ENCODE measurements around the gene ATIC.
"Not testable (repeated sequence)": the region's sequence is repeated elsewhere in the genome, so short reads cannot be mapped to it uniquely, and the experiment has no call there.

ATIC gene

GRCh38 chr2:215358891-215359575 is 47.2 kb downstream of the ATIC start:
- H3K4me3 ChIP-seq (ENCODE audit: low read length in 2 of 2): no peak overlapping the region
- H3K27ac ChIP-seq (ENCODE audit: low read depth in 2 of 2, low read length in 2 of 2): no peak overlapping the region
- H3K27me3 ChIP-seq (ENCODE audit: control insufficient read depth in 2 of 2, insufficient read depth in 2 of 2, low read length in 2 of 2): no peaks in the 10 kb centered on the region
- H3K9me3 ChIP-seq (ENCODE audit: control insufficient read depth in 2 of 2, low read length in 2 of 2): no peaks in the 10 kb centered on the region
- peaks cover 9 to 11% of the 10 kb centered on the region in 2 donors for H3K36me3 ChIP-seq (ENCODE audit: control insufficient read depth in 2 of 2, insufficient read depth in 2 of 2, low read length in 2 of 2)
- H3K4me1 ChIP-seq (ENCODE audit: control insufficient read depth in 2 of 2, insufficient read depth in 2 of 2, low read length in 2 of 2): no peaks in the 10 kb centered on the region
- H3K9ac ChIP-seq (ENCODE audit: low read depth in 1 of 2, low read length in 2 of 2): no peak overlapping the region

DNA sequence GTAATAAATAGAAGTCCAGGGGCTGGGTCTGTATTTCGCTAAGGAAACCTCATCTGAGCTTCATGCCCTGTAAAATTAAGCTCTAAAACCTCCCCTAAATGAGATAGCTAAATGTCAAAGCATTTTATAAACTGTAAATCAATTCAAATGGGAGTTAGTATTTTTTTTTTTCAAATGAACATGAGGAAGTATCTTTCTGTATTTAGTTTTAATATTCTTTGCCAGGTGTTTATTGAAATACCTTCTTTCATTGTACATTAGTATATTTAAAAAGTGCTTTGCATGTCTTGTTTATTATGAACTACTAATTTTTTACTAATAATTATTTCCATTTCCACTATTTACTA is 47.7 kb downstream of the ATIC start:
- Histone ChIP-seq H3K9me3 (ENCODE audit: control insufficient read depth in 2 of 2, low read length in 2 of 2) (no peaks in the 10 kb centered on the region), H3K4me1 (ENCODE audit: control insufficient read depth in 2 of 2, insufficient read depth in 2 of 2, low read length in 2 of 2) (no peaks in the 10 kb centered on the region), H3K27me3 (ENCODE audit: control insufficient read depth in 2 of 2, insufficient read depth in 2 of 2, low read length in 2 of 2) (no peaks in the 10 kb centered on the region), H3K36me3 (ENCODE audit: control insufficient read depth in 2 of 2, insufficient read depth in 2 of 2, low read length in 2 of 2) (peaks cover 10 to 16% of the 10 kb centered on the region in 2 donors), H3K27ac (ENCODE audit: low read depth in 2 of 2, low read length in 2 of 2) (no peak overlapping the region), H3K9ac (ENCODE audit: low read depth in 1 of 2, low read length in 2 of 2) (no peak overlapping the region), H3K4me3 (ENCODE audit: low read length in 2 of 2) (no peak overlapping the region)

DNA sequence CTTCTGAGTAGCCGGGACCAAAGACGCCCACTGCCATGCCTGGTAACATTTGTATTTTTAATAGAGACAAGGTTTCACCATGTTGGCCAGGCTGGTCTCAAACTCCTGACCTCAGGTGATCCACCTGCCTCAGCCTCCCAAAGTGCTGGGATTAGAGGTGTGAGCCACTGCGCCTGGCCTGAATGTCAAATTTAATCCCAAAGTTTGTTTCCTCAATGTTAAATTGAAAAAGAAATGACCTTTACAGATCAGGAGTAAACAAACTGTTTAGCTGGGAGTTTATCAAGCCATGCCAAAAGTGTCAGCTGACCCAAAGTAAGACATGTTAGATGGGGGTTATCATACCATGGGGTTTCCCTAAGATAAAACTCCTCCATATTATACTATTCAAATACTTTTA is 48.2 kb downstream of the ATIC start:
- not testable (repeated sequence) for H3K9me3 ChIP-seq (ENCODE audit: control insufficient read depth in 2 of 2, low read length in 2 of 2); H3K9ac ChIP-seq (ENCODE audit: low read depth in 1 of 2, low read length in 2 of 2)
- peaks cover 12 to 20% of the 10 kb centered on the region in 2 donors for H3K36me3 ChIP-seq (ENCODE audit: control insufficient read depth in 2 of 2, insufficient read depth in 2 of 2, low read length in 2 of 2)

DNA sequence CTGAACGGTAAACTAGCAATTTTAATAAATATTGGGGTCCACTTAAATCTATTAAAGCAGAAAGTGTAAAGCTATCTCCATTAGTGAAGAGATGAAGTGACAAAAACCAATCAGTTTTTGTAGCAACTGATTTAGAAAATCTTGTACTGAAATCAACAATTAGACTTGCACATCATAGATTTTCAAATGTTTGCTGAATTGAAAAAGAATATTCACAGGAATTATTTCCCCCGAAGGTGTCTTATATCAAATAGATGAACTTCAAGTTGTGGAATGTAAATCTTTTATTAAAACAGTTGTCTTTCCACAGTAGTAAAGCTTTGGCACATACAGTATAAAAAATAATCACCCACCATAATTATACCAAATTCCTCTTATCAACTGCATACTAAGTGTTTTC is 48.7 kb downstream of the ATIC start:
- Histone ChIP-seq H3K36me3 (ENCODE audit: control insufficient read depth in 2 of 2, insufficient read depth in 2 of 2, low read length in 2 of 2) (peaks cover 11 to 22% of the 10 kb centered on the region in 2 donors), H3K9ac (ENCODE audit: low read depth in 1 of 2, low read length in 2 of 2) (no peak overlapping the region)

More for the DNA sequence above, 48.2 kb downstream of the ATIC start:
- not testable (repeated sequence) for H3K27ac ChIP-seq (ENCODE audit: low read depth in 2 of 2, low read length in 2 of 2); H3K4me1 ChIP-seq (ENCODE audit: control insufficient read depth in 2 of 2, insufficient read depth in 2 of 2, low read length in 2 of 2); H3K4me3 ChIP-seq (ENCODE audit: low read length in 2 of 2); H3K27me3 ChIP-seq (ENCODE audit: control insufficient read depth in 2 of 2, insufficient read depth in 2 of 2, low read length in 2 of 2)

DNA sequence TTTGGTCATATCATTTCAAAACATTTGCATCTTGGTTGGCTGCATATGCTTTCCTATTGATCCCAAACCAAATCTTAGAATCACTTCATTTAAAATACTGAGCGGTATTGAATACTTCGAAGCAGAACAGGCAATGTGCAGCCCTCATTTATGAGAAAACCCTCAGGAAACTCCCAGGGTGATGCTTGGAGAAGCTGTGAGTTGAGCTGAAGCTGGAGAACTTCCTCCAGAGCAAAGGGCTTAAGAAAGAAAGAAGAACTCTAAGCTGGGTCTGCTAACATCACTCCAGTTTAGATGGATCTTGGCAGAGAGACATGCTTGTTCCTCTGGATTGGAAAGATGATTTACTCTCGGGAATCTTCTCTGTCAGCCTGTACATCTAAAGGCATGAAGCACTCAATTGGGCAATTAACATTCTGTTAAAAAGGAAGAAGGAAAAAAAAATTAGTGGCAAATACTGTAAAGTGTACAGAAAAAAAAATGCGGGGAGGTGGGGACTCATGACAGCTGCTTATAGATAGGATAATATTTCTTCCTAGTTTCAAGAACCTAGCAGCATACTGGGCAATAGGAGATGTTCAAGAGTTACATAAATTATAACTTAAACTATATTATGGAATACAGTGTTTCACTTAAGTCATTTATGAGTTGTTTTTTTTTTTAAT is 49.5 kb downstream of the ATIC start:
- Histone ChIP-seq H3K27ac (ENCODE audit: low read depth in 2 of 2, low read length in 2 of 2) (no peak overlapping the region), H3K27me3 (ENCODE audit: control insufficient read depth in 2 of 2, insufficient read depth in 2 of 2, low read length in 2 of 2) (no peaks in the 10 kb centered on the region), H3K4me1 (ENCODE audit: control insufficient read depth in 2 of 2, insufficient read depth in 2 of 2, low read length in 2 of 2) (no peaks in the 10 kb centered on the region), H3K4me3 (ENCODE audit: low read length in 2 of 2) (no peak overlapping the region), H3K36me3 (ENCODE audit: control insufficient read depth in 2 of 2, insufficient read depth in 2 of 2, low read length in 2 of 2) (peaks cover 11 to 22% of the 10 kb centered on the region in 2 donors), H3K9ac (ENCODE audit: low read depth in 1 of 2, low read length in 2 of 2) (no peak overlapping the region), H3K9me3 (ENCODE audit: control insufficient read depth in 2 of 2, low read length in 2 of 2) (no peaks in the 10 kb centered on the region)

More for the DNA sequence above, 48.7 kb downstream of the ATIC start:
- H3K27ac ChIP-seq (ENCODE audit: low read depth in 2 of 2, low read length in 2 of 2): no peak overlapping the region
- H3K4me3 ChIP-seq (ENCODE audit: low read length in 2 of 2): no peak overlapping the region
- H3K9me3 ChIP-seq (ENCODE audit: control insufficient read depth in 2 of 2, low read length in 2 of 2): no peaks in the 10 kb centered on the region
- H3K4me1 ChIP-seq (ENCODE audit: control insufficient read depth in 2 of 2, insufficient read depth in 2 of 2, low read length in 2 of 2): no peaks in the 10 kb centered on the region
- H3K27me3 ChIP-seq (ENCODE audit: control insufficient read depth in 2 of 2, insufficient read depth in 2 of 2, low read length in 2 of 2): no peaks in the 10 kb centered on the region

DNA sequence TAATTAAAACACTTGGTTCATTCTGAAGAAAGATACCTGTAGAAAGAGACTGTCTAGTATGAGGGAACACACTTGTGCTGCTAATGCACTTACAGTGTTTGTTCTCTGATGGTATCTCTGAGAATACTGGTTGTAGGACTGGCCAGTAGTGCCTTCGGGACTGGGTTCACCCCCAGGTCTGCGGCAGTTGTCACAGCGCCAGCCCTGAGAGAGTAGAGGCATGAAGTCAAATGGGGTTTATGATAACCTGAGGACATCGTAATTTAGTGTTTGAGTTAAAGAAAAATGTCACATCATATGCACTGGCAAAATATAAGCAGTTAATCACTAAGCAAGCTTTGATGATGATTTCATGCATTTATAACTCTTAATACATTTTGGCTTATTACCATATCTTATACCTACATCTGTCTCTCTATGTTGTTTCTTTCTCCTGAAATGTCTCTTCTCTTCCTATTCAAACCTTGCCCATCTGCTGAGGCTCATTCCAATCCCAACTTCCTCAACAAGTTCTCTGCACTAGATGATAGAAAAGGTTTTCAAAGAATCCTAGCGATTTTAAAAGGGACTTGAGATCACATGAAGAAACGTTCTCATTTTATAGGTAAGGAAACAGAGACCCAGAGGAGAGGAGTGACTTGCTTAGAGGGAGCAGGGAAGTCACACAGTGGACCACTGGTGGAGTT is 50.2 kb downstream of the ATIC start:
- Histone ChIP-seq H3K9me3 (ENCODE audit: control insufficient read depth in 2 of 2, low read length in 2 of 2) (no peaks in the 10 kb centered on the region), H3K36me3 (ENCODE audit: control insufficient read depth in 2 of 2, insufficient read depth in 2 of 2, low read length in 2 of 2) (peaks cover 11 to 24% of the 10 kb centered on the region in 2 donors), H3K4me1 (ENCODE audit: control insufficient read depth in 2 of 2, insufficient read depth in 2 of 2, low read length in 2 of 2) (no peaks in the 10 kb centered on the region), H3K27me3 (ENCODE audit: control insufficient read depth in 2 of 2, insufficient read depth in 2 of 2, low read length in 2 of 2) (no peaks in the 10 kb centered on the region), H3K4me3 (ENCODE audit: low read length in 2 of 2) (no peak overlapping the region), H3K9ac (ENCODE audit: low read depth in 1 of 2, low read length in 2 of 2) (no peak overlapping the region), H3K27ac (ENCODE audit: low read depth in 2 of 2, low read length in 2 of 2) (no peak overlapping the region)

DNA sequence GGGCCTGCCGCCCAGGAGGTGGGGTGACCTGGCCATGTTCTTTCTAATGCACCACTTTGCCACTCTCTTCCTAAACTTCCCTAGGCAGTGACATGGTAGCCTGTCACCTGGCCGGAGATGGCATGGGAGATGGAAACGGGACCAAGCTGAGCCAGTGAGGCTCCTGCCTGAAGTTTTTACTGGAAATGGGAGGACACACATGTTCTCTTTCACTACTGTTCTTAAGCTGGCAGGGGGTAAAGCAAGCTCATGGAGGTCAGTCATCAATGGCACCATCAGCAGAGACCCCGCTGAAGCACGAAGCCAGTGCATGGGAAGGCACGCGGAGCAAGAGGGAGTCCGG is 50.7 kb downstream of the ATIC start:
- Histone ChIP-seq H3K27me3 (ENCODE audit: control insufficient read depth in 2 of 2, insufficient read depth in 2 of 2, low read length in 2 of 2) (no peaks in the 10 kb centered on the region), H3K36me3 (ENCODE audit: control insufficient read depth in 2 of 2, insufficient read depth in 2 of 2, low read length in 2 of 2) (peaks cover 11 to 26% of the 10 kb centered on the region in 2 donors), H3K9ac (ENCODE audit: low read depth in 1 of 2, low read length in 2 of 2) (no peak overlapping the region), H3K27ac (ENCODE audit: low read depth in 2 of 2, low read length in 2 of 2) (no peak overlapping the region), H3K4me1 (ENCODE audit: control insufficient read depth in 2 of 2, insufficient read depth in 2 of 2, low read length in 2 of 2) (no peaks in the 10 kb centered on the region), H3K4me3 (ENCODE audit: low read length in 2 of 2) (no peak overlapping the region), H3K9me3 (ENCODE audit: control insufficient read depth in 2 of 2, low read length in 2 of 2) (no peaks in the 10 kb centered on the region)

DNA sequence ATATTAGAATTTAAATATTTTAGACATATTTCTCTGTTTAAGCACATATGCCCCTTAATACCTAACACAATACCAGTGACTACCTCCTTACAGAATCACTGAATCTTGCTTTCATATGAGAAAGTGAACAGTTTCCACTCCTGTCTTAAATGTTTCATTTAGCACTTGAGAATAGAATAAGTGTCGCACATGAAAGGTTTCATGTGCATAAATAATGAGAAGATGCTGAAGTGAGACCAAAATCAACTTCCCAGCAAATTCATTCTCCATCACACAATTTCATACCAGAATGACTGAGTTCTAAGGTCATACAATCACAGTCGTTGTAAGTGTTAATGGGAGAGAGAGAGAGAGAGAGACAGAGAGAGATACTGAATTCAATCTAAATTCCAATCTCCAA is 51.2 kb downstream of the ATIC start:
- H3K9ac ChIP-seq (ENCODE audit: low read depth in 1 of 2, low read length in 2 of 2): no peak overlapping the region
- H3K36me3 ChIP-seq (ENCODE audit: control insufficient read depth in 2 of 2, insufficient read depth in 2 of 2, low read length in 2 of 2): peaks cover 11 to 31% of the 10 kb centered on the region in 2 donors
- no peaks in the 10 kb centered on the region for H3K27me3 ChIP-seq (ENCODE audit: control insufficient read depth in 2 of 2, insufficient read depth in 2 of 2, low read length in 2 of 2)
- H3K4me3 ChIP-seq (ENCODE audit: low read length in 2 of 2): no peak overlapping the region
- H3K4me1 ChIP-seq (ENCODE audit: control insufficient read depth in 2 of 2, insufficient read depth in 2 of 2, low read length in 2 of 2): no peaks in the 10 kb centered on the region
- no peak overlapping the region for H3K27ac ChIP-seq (ENCODE audit: low read depth in 2 of 2, low read length in 2 of 2)
- H3K9me3 ChIP-seq (ENCODE audit: control insufficient read depth in 2 of 2, low read length in 2 of 2): no peaks in the 10 kb centered on the region

DNA sequence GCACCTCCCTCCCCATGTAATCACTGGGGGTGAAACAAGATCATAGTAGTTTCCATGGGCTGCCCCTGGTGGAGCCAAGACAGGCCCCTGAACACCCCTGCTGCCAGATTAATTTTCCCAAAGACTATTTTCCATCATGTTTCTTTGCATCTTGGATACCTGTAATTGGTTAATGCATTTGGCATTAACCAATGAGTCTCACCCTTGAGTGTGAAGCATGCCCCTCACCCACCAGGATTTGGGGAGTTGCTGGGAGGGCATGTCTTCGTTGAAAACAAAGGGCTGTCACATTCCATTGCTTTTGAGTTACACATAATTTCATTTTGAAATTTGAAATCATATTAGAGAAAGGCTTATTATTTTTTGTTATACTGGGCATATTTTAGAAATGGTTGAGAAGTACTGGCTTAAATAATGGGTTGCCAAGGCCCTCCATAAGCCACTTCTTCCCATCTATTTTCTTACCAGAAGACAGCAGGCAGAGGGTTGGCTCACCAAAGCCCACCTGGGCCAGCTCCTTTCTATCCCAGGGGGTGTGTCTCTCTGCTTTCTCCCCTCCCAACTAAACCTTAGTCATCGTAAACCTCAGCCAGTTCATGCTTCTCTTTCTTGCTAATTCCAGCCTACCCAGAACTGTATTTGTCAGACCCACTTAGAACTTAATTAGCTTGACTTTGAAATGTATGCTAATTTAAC is 51.8 kb downstream of the ATIC start:
- H3K9me3 ChIP-seq (ENCODE audit: control insufficient read depth in 2 of 2, low read length in 2 of 2): no peaks in the 10 kb centered on the region
- H3K4me3 ChIP-seq (ENCODE audit: low read length in 2 of 2): no peak overlapping the region
- no peak overlapping the region for H3K27ac ChIP-seq (ENCODE audit: low read depth in 2 of 2, low read length in 2 of 2)
- H3K27me3 ChIP-seq (ENCODE audit: control insufficient read depth in 2 of 2, insufficient read depth in 2 of 2, low read length in 2 of 2): no peaks in the 10 kb centered on the region
- H3K36me3 ChIP-seq (ENCODE audit: control insufficient read depth in 2 of 2, insufficient read depth in 2 of 2, low read length in 2 of 2): peaks cover 11 to 32% of the 10 kb centered on the region in 2 donors
- H3K9ac ChIP-seq (ENCODE audit: low read depth in 1 of 2, low read length in 2 of 2): no peak overlapping the region
- H3K4me1 ChIP-seq (ENCODE audit: control insufficient read depth in 2 of 2, insufficient read depth in 2 of 2, low read length in 2 of 2): no peaks in the 10 kb centered on the region
